Kidney epithelial cell (primary cell): ENCODE data around the gene DNAJC18. TPM values are rescaled to one million over a fixed set of nuclear protein-coding genes. Genes with fewer than 3 reads are reported as not detected.

Source experiments
- DNase-seq: peaks from one replicate; pipeline ENCODE4 v3.0.0-alpha.2; 2010; ENCODE audit warnings: low read depth
- H3K27me3 ChIP-seq: 2 replicates; pipeline ENCODE4 v1.6.0; 2011; ENCODE audit warnings: low read length; ENCODE audit not compliant: control insufficient read depth, insufficient read depth
- H3K36me3 ChIP-seq: 2 replicates; pipeline ENCODE4 v1.5.1; 2011; ENCODE audit warnings: low read length; ENCODE audit not compliant: control insufficient read depth, insufficient read depth
- H3K4me3 ChIP-seq: 2 replicates; pipeline ENCODE4 v1.5.1; 2011; ENCODE audit warnings: low read depth, mild to moderate bottlenecking, control low read depth, low read length
- total RNA-seq: library from RNA; depleted of rRNA; stranded (reverse); fragments of >200 nt; gene quantifications from 2 replicates; pipeline ENCODE4 v1.2.3, GENCODE V29; 2015
- TF ChIP-seq, protein P1 (sequence below): IDR thresholded peaks from 2 replicates; pipeline ENCODE4 v1.5.1; 2011; ENCODE audit warnings: mild to moderate bottlenecking, moderate library complexity, low read length, control low read depth, inconsistent platforms; ENCODE audit not compliant: insufficient read depth, poor library complexity, severe bottlenecking

DNAJC18 gene
- total RNA-seq, 1 donor from 2014 or later: 14.2 TPM

DNA sequence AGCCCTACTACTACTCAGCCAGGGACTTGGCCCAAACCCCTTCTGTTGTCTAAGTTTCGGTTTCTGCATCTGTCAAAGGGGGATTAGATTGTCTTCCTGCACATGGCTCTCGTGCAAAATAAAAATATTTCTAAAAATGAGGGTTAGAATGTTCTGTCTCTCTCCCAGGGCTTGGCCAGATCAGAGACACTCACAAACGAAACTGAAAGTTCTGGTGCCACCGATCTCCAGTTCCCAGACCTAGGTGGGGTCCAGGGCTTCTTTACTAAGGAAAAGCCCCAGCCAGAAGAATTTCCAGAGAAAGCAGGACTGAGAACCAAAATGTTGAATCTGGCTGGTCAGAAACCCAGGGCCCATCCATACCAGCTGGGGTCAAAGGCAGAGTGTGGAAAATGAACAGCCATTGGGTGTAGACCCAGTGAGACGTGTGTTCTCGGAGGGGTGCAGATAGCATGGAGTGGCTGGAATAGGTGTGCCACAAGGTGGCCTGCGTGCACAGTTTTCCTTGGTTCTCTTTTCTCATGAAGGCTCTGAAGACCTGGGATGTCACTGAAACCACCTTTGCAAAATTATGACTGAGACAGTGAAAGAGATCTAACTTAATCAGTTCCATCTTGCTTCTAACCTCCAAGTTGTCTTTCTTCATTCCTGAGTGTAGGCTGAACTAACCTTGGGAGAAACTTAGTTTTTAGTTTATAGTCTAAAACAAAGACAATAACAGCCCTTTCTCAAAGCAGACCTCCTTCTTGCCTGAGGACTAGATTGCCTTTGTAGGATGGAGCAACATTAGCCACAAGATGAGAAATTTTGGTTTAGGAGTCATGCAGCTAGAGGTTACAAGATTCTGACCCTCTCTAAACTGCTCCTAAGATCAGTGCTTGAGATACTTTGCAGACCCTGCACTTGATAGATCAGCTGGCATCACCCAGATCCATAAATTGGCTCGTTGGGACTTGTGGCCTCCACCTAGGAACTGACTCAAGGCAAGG lies 54.0 kb downstream of the DNAJC18 start:
- TF ChIP-seq, protein P1, sequence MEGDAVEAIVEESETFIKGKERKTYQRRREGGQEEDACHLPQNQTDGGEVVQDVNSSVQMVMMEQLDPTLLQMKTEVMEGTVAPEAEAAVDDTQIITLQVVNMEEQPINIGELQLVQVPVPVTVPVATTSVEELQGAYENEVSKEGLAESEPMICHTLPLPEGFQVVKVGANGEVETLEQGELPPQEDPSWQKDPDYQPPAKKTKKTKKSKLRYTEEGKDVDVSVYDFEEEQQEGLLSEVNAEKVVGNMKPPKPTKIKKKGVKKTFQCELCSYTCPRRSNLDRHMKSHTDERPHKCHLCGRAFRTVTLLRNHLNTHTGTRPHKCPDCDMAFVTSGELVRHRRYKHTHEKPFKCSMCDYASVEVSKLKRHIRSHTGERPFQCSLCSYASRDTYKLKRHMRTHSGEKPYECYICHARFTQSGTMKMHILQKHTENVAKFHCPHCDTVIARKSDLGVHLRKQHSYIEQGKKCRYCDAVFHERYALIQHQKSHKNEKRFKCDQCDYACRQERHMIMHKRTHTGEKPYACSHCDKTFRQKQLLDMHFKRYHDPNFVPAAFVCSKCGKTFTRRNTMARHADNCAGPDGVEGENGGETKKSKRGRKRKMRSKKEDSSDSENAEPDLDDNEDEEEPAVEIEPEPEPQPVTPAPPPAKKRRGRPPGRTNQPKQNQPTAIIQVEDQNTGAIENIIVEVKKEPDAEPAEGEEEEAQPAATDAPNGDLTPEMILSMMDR: no peak
- Histone ChIP-seq H3K4me3 (no peak overlapping the region), H3K36me3 (no peaks in the 10 kb centered on the region), H3K27me3 (no peaks in the 10 kb centered on the region)
- no peak for DNase-seq

DNA sequence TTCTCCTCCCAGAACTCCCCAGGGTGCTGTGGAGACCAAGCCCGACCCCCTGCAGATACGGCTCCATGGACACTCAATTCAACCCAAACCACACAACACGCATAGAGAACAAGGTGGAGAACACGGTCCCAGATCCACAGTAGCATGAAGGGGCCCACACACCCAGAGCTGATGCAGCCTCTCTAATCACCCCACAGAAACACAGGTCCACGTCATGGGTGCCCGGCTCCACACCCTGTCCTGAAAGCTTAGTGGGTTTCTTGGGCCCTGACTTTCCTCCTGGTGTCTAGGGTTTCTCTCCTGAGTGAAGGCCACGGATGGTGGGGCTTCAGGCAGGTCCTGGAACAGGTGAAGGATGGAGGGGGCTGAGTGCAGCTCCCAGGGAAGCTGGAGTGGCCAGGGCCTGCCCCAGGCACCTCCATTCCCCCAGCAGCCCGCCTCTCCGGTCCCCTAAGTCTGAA lies 54.7 kb downstream of the DNAJC18 start:
- Histone ChIP-seq H3K36me3 (no peaks in the 10 kb centered on the region), H3K27me3 (no peaks in the 10 kb centered on the region), H3K4me3 (no peak overlapping the region)
- DNase-seq: no peak
- TF ChIP-seq, protein P1: no peak

DNA sequence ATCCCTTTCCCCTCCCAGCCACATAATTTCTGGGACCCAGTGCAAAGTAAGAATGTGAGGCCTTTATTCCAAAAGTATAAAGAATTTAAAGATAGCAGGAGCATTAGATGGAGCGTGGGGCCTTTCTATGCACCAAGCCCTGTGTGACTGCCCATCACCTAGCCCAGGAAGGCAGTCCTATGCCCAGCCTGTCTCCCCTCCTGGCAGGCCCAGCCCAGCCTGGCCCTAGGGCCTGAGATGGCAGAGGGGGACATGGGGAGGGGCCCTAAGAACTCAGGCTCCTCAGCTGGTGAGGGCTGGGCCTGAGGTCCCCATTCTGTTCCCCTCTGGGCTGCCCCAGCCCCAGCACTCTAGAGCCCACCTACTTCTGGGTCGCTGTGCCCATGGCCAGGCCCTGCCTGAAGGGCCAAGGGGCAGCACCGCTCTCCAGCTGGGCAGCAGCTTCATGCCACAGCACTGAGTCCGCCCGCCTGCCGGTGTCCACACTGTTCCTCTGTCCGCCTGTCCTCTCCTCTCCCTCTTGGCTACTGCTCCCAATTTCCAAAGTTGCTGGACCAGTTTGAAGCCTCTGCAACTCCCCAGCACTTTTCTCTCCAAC lies 55.2 kb downstream of the DNAJC18 start:
- TF ChIP-seq, protein P1: no peak
- H3K36me3 ChIP-seq: no peaks in the 10 kb centered on the region
- no peak overlapping the region for H3K4me3 ChIP-seq
- no peaks in the 10 kb centered on the region for H3K27me3 ChIP-seq
- DNase-seq: no peak

DNA sequence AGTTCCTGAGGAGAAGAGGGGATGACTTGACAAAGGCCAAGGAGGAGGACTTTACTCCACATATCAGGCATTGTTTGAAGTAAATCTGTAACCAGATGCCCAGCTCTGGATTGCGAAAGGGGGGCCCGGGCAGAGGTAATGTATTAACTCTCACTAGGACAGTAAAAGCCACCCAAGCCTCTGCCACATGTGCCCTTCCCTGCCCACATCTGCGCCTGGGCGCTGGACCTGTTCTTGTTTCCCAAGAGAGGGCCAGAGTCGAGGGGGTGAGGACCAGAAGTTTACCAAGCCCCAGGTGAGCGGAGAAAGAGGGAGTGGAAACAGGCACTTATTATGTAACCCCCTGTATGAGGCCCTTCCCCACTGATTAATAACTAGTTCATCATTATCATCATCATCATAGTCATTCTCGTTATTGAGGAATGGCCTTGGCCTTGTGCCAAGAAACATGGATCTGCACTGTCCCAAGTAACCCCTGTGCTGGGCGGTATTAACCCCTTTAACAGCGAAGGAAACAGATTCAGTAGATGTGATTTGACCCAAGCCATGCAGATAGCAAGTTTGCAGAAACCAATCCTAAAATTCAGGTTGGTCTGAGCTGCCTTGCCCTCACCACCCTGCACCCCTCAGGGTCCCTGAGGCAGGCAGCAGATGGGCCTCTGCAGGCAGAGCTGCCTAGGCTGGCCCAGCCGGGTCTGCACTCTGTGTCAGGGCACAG lies 55.9 kb downstream of the DNAJC18 start, which contains the start of gene SLC23A1:
Gene SLC23A1, minus strand, starts transcription at position 23 of the 718 bp plus-strand sequence. CDS start 44 bp downstream, outside the sequence.
- TF ChIP-seq, protein P1: no peak
- no peaks in the 10 kb centered on the region for H3K27me3 ChIP-seq
- DNase-seq: no peak
- no peak within 1 kb of the TSS for H3K4me3 ChIP-seq
- H3K36me3 ChIP-seq: no peaks in the 10 kb centered on the region

DNA sequence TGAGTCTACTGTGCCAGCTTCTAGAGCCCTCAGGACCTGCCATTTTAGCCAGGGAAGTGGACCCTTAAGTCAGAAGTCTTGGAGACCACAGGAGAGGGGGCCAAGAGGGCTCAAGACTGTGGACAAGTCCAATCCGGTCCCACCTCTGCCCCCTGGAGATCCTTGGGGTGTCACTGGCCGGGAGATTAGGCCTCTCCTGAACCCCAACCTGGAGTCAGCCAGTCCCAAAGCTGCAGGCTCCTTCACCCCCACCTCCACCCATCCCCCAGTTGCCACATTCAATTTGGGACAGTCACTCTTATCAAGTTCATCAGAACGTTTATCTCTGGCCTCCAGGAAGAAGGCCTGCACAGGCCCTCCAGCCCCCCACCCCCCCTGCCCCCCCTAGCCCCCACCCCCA lies 56.5 kb downstream of the DNAJC18 start:
- H3K36me3 ChIP-seq: no peaks in the 10 kb centered on the region

More for the DNA sequence above, 56.5 kb downstream of the DNAJC18 start:
- DNase-seq: no peak
- H3K27me3 ChIP-seq: no peaks in the 10 kb centered on the region
- TF ChIP-seq, protein P1: no peak
- H3K4me3 ChIP-seq: no peak overlapping the region
